Endothelial cell of umbilical vein (primary cell): ENCODE data around the gene HSPB2. TPM values are rescaled to one million over a fixed set of nuclear protein-coding genes. Genes with fewer than 3 reads are reported as not detected.

Source experiments
- BruUV-seq: library from RNA; stranded (reverse); fragments of 400-500 nt; replicated peaks from 2 replicates; lab custom pipeline; 2021; lab: Mats Ljungman, UMichigan
- CTCF ChIA-PET: fragments of 300-600, 350-600 bp; sonication (Branson Sonifier 250); formaldehyde crosslinking; loops from one replicate; lab custom pipeline; 2021; ENCODE audit warnings: antibody characterized with exemption, inconsistent platforms; lab: Charles Lee
- POLR2A ChIA-PET: fragments of 300-600, 350-600 bp; sonication (Branson Sonifier 250); formaldehyde crosslinking; loops from one replicate; lab custom pipeline; 2021; ENCODE audit warnings: antibody characterized with exemption, inconsistent platforms; lab: Charles Lee
- DNase-seq: peaks from one replicate; pipeline ENCODE4 v3.0.0-alpha.2; 2011; ENCODE audit warnings: low read depth, low spot score
- FAIRE-seq: peaks from 2 replicates; lab custom pipeline; 2011; peaks lifted over from hg19 to GRCh38; lab: Jason Lieb, UNC
- H2AFZ ChIP-seq: 2 replicates; pipeline ENCODE4 v1.6.0; 2012; ENCODE audit warnings: low read depth, low read length, control low read depth, inconsistent platforms
- H3K27ac ChIP-seq: 2 replicates; pipeline ENCODE4 v1.5.1; 2011; ENCODE audit warnings: low read depth, mild to moderate bottlenecking, control low read depth, low read length, moderate library complexity; ENCODE audit not compliant: insufficient read depth
- H3K27me3 ChIP-seq, 2 experiments: 2 replicates each; pipeline versions ENCODE4 v1.6.0 to v1.6.1; 2011; ENCODE audit warnings: low read length in 2 of 2, mixed read lengths in 1 of 2; ENCODE audit not compliant: control insufficient read depth in 2 of 2, insufficient read depth in 2 of 2
- H3K36me3 ChIP-seq, 2 experiments: 2 replicates in 1 of 2; 3 replicates in 1 of 2; pipeline ENCODE4 v1.5.1; 2011; ENCODE audit warnings: low read length in 2 of 2, mild to moderate bottlenecking in 1 of 2, moderate library complexity in 1 of 2; ENCODE audit not compliant: control insufficient read depth in 2 of 2, insufficient read depth in 2 of 2; ENCODE audit errors: extremely low read depth in 1 of 2
- H3K4me1 ChIP-seq: 3 replicates; pipeline ENCODE4 v1.5.1; 2011; ENCODE audit warnings: mild to moderate bottlenecking, low read length; ENCODE audit not compliant: control insufficient read depth, insufficient read depth; ENCODE audit errors: extremely low read depth
- H3K4me2 ChIP-seq: 2 replicates; pipeline ENCODE4 v1.6.1; 2011; ENCODE audit warnings: low read length, control low read depth, mixed read lengths; ENCODE audit not compliant: insufficient read depth
- H3K4me3 ChIP-seq, 3 experiments: fragments of 200-600 bp in 1 of 3; sonication (generic), shearing (Covaris generic) in 1 of 3; replicated peaks in 1 of 3; 2 replicates each; pipeline ENCODE4 v1.5.1; 2011 to 2016; ENCODE audit warnings: control low read depth in 3 of 3, low read length in 3 of 3, mild to moderate bottlenecking in 2 of 3, inconsistent platforms in 1 of 3, low read depth in 1 of 3, moderate library complexity in 1 of 3; ENCODE audit not compliant: insufficient read depth in 1 of 3
- H3K79me2 ChIP-seq: 2 replicates; pipeline ENCODE4 v1.6.0; 2012; ENCODE audit warnings: low read length, inconsistent platforms; ENCODE audit not compliant: control insufficient read depth, insufficient read depth
- H3K9ac ChIP-seq: replicated peaks from 2 replicates; pipeline ENCODE3; 2011; ENCODE audit warnings: low read length, control low read depth; ENCODE audit not compliant: insufficient read depth; ENCODE audit errors: extremely low read depth
- H3K9me1 ChIP-seq: replicated peaks from 3 replicates; pipeline ENCODE4 v1.6.0; 2011; ENCODE audit warnings: mild to moderate bottlenecking, low read length; ENCODE audit not compliant: control insufficient read depth, insufficient read depth; ENCODE audit errors: extremely low read depth
- H3K9me3 ChIP-seq: replicated peaks from 2 replicates; pipeline ENCODE4 v1.5.1; 2012; ENCODE audit warnings: low read length, inconsistent platforms; ENCODE audit not compliant: control insufficient read depth, insufficient read depth
- H4K20me1 ChIP-seq: replicated peaks from 2 replicates; pipeline ENCODE3; 2011; ENCODE audit warnings: mild to moderate bottlenecking, low read length; ENCODE audit not compliant: control insufficient read depth, insufficient read depth; ENCODE audit errors: extremely low read depth
- EZH2 ChIP-seq: IDR thresholded peaks from 2 replicates; pipeline ENCODE4 v1.6.1; 2012; ENCODE audit warnings: borderline replicate concordance, low read depth, mild to moderate bottlenecking, moderate library complexity, low read length, inconsistent platforms; ENCODE audit not compliant: severe bottlenecking
- FOS ChIP-seq: IDR thresholded peaks from 2 replicates; pipeline ENCODE4 v1.6.1; 2011; ENCODE audit warnings: mild to moderate bottlenecking, low read length, moderate library complexity, borderline replicate concordance; ENCODE audit not compliant: insufficient read depth
- GATA2 ChIP-seq: IDR thresholded peaks from 2 replicates; pipeline ENCODE4 v1.7.0; 2011; ENCODE audit warnings: low read depth, mild to moderate bottlenecking, moderate library complexity, mixed read lengths, low read length; ENCODE audit not compliant: insufficient read length, insufficient read depth
- JUN ChIP-seq: IDR thresholded peaks from 2 replicates; pipeline ENCODE4 v1.6.1; 2011; ENCODE audit warnings: borderline replicate concordance, low read depth; ENCODE audit not compliant: insufficient read length, insufficient read depth
- MAX ChIP-seq: IDR thresholded peaks from 2 replicates; pipeline ENCODE4 v1.6.1; 2011; ENCODE audit not compliant: insufficient read depth, insufficient read length
- MYC ChIP-seq: IDR thresholded peaks from one replicate; pipeline ENCODE4 v1.6.1; 2011; ENCODE audit warnings: mild to moderate bottlenecking, low read depth, low read length
- POLR2A ChIP-seq: IDR thresholded peaks from 2 replicates; pipeline ENCODE4 v1.6.1; 2012; ENCODE audit warnings: low read depth, mild to moderate bottlenecking, control low read depth, low read length
- POLR2AphosphoS5 ChIP-seq: IDR thresholded peaks from 2 replicates; pipeline ENCODE4 v1.6.1; 2012; ENCODE audit warnings: low read depth, mild to moderate bottlenecking, control low read depth, low read length, moderate library complexity; ENCODE audit not compliant: insufficient read depth
- dilution Hi-C: fragments of 300-500 bp; cut with MboI; formaldehyde crosslinking; loops from one replicate; pipeline ENCODE4 v1.15.0; 2019; ENCODE audit warnings: low sequenced_read_pairs; ENCODE audit not compliant: extremely low pct_ligation_motif_present
- intact Hi-C: fragments of 100-400 bp; cut with micrococcal nuclease; formaldehyde crosslinking; loops from one replicate; pipeline ENCODE4 v1.10.0; 2022
- polyA plus RNA-seq, 4 experiments: library from polyadenylated mRNA; depleted of rRNA in 3 of 4; stranded (reverse) in 3 of 4; unstranded in 1 of 4; fragments of >200 nt; gene quantifications; 2 replicates each; pipeline versions ENCODE4 v1.2.1 to v1.2.3, GENCODE V29; 2011 to 2012; ENCODE audit warnings: missing spikeins in 1 of 4
- total RNA-seq: library from RNA; stranded (reverse); gene quantifications from 2 replicates; pipeline ENCODE4 v1.2.3, GENCODE V29; 2021
- TF ChIP-seq, protein P1 (sequence below), 2 donors: IDR thresholded peaks; 1 replicate in 1 of 2; 2 replicates in 1 of 2; pipeline ENCODE4 v1.5.1; 2011; ENCODE audit warnings: low read length in 2 of 2, mild to moderate bottlenecking in 2 of 2, moderate library complexity in 2 of 2, control low read depth in 1 of 2, inconsistent platforms in 1 of 2, low read depth in 1 of 2; ENCODE audit not compliant: insufficient read depth in 1 of 2; ENCODE audit errors: extremely low read depth in 1 of 2

Gene HSPB2
- total and polyA plus RNA-seq, 2 donors (not counting 3 experiments of a cell fraction or from before 2014, with no cell fraction given), result not detected

- no peak overlapping the region for H3K27ac ChIP-seq
- no TSS peak for BruUV-seq
- no peaks in the 10 kb centered on the region for H3K9me1 ChIP-seq
- no peak overlapping the region for H3K4me3 ChIP-seq
- peaks cover 6% of the 10 kb centered on the region for H3K4me1 ChIP-seq
- TF ChIP-seq GATA2, result no peak
- no peak for TF ChIP-seq FOS
- TF ChIP-seq, protein P1, sequence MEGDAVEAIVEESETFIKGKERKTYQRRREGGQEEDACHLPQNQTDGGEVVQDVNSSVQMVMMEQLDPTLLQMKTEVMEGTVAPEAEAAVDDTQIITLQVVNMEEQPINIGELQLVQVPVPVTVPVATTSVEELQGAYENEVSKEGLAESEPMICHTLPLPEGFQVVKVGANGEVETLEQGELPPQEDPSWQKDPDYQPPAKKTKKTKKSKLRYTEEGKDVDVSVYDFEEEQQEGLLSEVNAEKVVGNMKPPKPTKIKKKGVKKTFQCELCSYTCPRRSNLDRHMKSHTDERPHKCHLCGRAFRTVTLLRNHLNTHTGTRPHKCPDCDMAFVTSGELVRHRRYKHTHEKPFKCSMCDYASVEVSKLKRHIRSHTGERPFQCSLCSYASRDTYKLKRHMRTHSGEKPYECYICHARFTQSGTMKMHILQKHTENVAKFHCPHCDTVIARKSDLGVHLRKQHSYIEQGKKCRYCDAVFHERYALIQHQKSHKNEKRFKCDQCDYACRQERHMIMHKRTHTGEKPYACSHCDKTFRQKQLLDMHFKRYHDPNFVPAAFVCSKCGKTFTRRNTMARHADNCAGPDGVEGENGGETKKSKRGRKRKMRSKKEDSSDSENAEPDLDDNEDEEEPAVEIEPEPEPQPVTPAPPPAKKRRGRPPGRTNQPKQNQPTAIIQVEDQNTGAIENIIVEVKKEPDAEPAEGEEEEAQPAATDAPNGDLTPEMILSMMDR (IDR thresholded peaks at IDR 0.05; ENCODE audit: extremely low read depth in 1 of 2, insufficient read depth in 1 of 2, low read depth in 1 of 2, low read length in 2 of 2), result no peak
- no peak for TF ChIP-seq POLR2A
- TF ChIP-seq MYC, result no peak
- TF ChIP-seq POLR2AphosphoS5, result no peak
- TF ChIP-seq EZH2, result no peak
- TF ChIP-seq MAX, result no peak
- no peak for TF ChIP-seq JUN
- H4K20me1 ChIP-seq, result no peaks in the 10 kb centered on the region
- no peaks in the 10 kb centered on the region for H3K36me3 ChIP-seq
- H2AFZ ChIP-seq, result no peak overlapping the region
- intact Hi-C loops, result no loop called here
- no peaks in the 10 kb centered on the region for H3K9me3 ChIP-seq
- FAIRE-seq, result no peak
- no peak overlapping the region for H3K4me2 ChIP-seq
- H3K79me2 ChIP-seq, result no peaks in the 10 kb centered on the region
- DNase-seq, result no peak
- no peak overlapping the region for H3K9ac ChIP-seq
- dilution Hi-C loops, result no loop called here
- ChIA-PET POLR2A (no interaction called here), CTCF (no interaction called here)
- no peaks in the 10 kb centered on the region for H3K27me3 ChIP-seq
These were observed 4.2 kb downstream of the HSPB2 start for GRCh38 chr11:111916768-111917167.
